ENCODE results near the gene GNG14.

The GNG14 gene

GRCh38 chr19:12656899-12657571 lies 30.8 kb upstream of the GNG14 start:
- H3K9me3 Mint-ChIP-seq: no peaks in the 10 kb centered on the region
- DNase-seq: no peak
- no peaks in the 10 kb centered on the region for H3K27me3 Mint-ChIP-seq
- H3K4me1 Mint-ChIP-seq: peaks cover 13 to 22% of the 10 kb centered on the region in 2 donors
- peaks cover 57 to 66% of the 10 kb centered on the region in 2 donors for H3K36me3 Mint-ChIP-seq
- peak; percentile 51 to 64 for ATAC-seq (replicated peaks)
- no peak overlapping the region for H3K4me3 Mint-ChIP-seq
- H3K27ac Mint-ChIP-seq: no peak overlapping the region

- H3K36me3 Mint-ChIP-seq: peaks cover 53 to 65% of the 10 kb centered on the region in 2 donors
Observed at GRCh38 chr19:12657966-12658365, 29.8 kb upstream of the GNG14 start.

GRCh38 chr19:12660980-12661379 lies 26.8 kb upstream of the GNG14 start:
- DNase-seq (no peak), ATAC-seq (replicated peaks) (no peak)
- no peaks in the 10 kb centered on the region for H3K27me3 Mint-ChIP-seq
- no peak overlapping the region for H3K4me3 Mint-ChIP-seq
- H3K9me3 Mint-ChIP-seq: no peaks in the 10 kb centered on the region
- H3K36me3 Mint-ChIP-seq: peaks cover 60 to 75% of the 10 kb centered on the region in 2 donors
- H3K4me1 Mint-ChIP-seq: peaks cover 19 to 33% of the 10 kb centered on the region in 2 donors
- H3K27ac Mint-ChIP-seq: no peak overlapping the region

More at GRCh38 chr19:12657966-12658365, 29.8 kb upstream of the GNG14 start:
- H3K27ac Mint-ChIP-seq: no peak overlapping the region
- H3K9me3 Mint-ChIP-seq: no peaks in the 10 kb centered on the region
- DNase-seq (no peak), ATAC-seq (replicated peaks) (no peak)
- H3K27me3 Mint-ChIP-seq: no peaks in the 10 kb centered on the region
- peaks cover 13 to 22% of the 10 kb centered on the region in 2 donors for H3K4me1 Mint-ChIP-seq
- H3K4me3 Mint-ChIP-seq: no peak overlapping the region

- Mint-ChIP-seq H3K36me3 (peaks cover 41 to 65% of the 10 kb centered on the region in 2 donors), H3K4me3 (peak overlapping the region; percentile 95 to 98), H3K27me3 (no peaks in the 10 kb centered on the region), H3K27ac (peak overlapping the region; percentile 99), H3K4me1 (peaks cover 40 to 57% of the 10 kb centered on the region in 2 donors), H3K9me3 (no peaks in the 10 kb centered on the region)
- ATAC-seq (replicated peaks) (no peak), DNase-seq (no peak)
Observed at GRCh38 chr19:12664406-12665280, 23.2 kb upstream of the GNG14 start.

GRCh38 chr19:12665281-12665573 lies 22.6 kb upstream of the GNG14 start:
- Mint-ChIP-seq H3K4me3 (peak overlapping the region; percentile 95 to 98), H3K36me3 (peaks cover 35 to 63% of the 10 kb centered on the region in 2 donors), H3K27ac (peak overlapping the region; percentile 99), H3K27me3 (no peaks in the 10 kb centered on the region), H3K4me1 (peaks cover 37 to 57% of the 10 kb centered on the region in 2 donors), H3K9me3 (no peaks in the 10 kb centered on the region)
- DNase-seq (peak; percentile 85), ATAC-seq (replicated peaks) (peak; percentile 78 to 79)

GRCh38 chr19:12665671-12666264 lies 22.0 kb upstream of the GNG14 start:
- Mint-ChIP-seq H3K36me3 (peaks cover 36 to 64% of the 10 kb centered on the region in 2 donors), H3K4me1 (peaks cover 40 to 58% of the 10 kb centered on the region in 2 donors), H3K27ac (peak overlapping the region; percentile 99), H3K27me3 (no peaks in the 10 kb centered on the region), H3K4me3 (peak overlapping the region; percentile 95 to 98), H3K9me3 (no peaks in the 10 kb centered on the region)
- DNase-seq (no peak), ATAC-seq (replicated peaks) (peak; percentile 35 to 44)

GRCh38 chr19:12666265-12667048 lies 21.3 kb upstream of the GNG14 start, which contains the start of the genes MAN2B1 and WDR83:
Gene MAN2B1 (minus strand): TSS chr19:12666742. CDS start chr19:12666701, 41 bp downstream.
Gene WDR83 (plus strand): TSS chr19:12666807. CDS start chr19:12669791, 2,984 bp downstream.
- Mint-ChIP-seq H3K4me1 (peaks cover 41 to 61% of the 10 kb centered on the region in 2 donors), H3K4me3 (peak within 1 kb of the TSS; percentile 95 to 98), H3K27ac (peak within 1 kb of the TSS; percentile 99), H3K27me3 (no peaks in the 10 kb centered on the region), H3K36me3 (peaks cover 31 to 59% of the 10 kb centered on the region in 2 donors), H3K9me3 (no peaks in the 10 kb centered on the region)
- peak; percentile 66 to 70 for ATAC-seq (replicated peaks)
- peak; percentile 79 for DNase-seq

- DNase-seq (no peak), ATAC-seq (replicated peaks) (no peak)
- Mint-ChIP-seq H3K4me1 (peaks cover 48 to 74% of the 10 kb centered on the region in 2 donors), H3K9me3 (no peaks in the 10 kb centered on the region), H3K4me3 (peak overlapping the region; percentile 92 to 98), H3K27ac (peak overlapping the region; percentile 99), H3K27me3 (no peaks in the 10 kb centered on the region), H3K36me3 (peaks cover 40 to 66% of the 10 kb centered on the region in 2 donors)
Observed at GRCh38 chr19:12667731-12668302, 20.0 kb upstream of the GNG14 start.

GRCh38 chr19:12668346-12668745 lies 19.5 kb upstream of the GNG14 start:
- Mint-ChIP-seq H3K27me3 (no peaks in the 10 kb centered on the region), H3K4me3 (peak overlapping the region; percentile 85 to 92), H3K4me1 (peaks cover 48 to 74% of the 10 kb centered on the region in 2 donors), H3K36me3 (peaks cover 37 to 61% of the 10 kb centered on the region in 2 donors), H3K27ac (peak overlapping the region; percentile 100), H3K9me3 (no peaks in the 10 kb centered on the region)
- no peak for DNase-seq
- no peak for ATAC-seq (replicated peaks)

GRCh38 chr19:12668932-12669269 lies 18.9 kb upstream of the GNG14 start:
- no peaks in the 10 kb centered on the region for H3K9me3 Mint-ChIP-seq
- H3K4me3 Mint-ChIP-seq: peak overlapping the region; percentile 85 to 92
- ATAC-seq (replicated peaks) (peak; percentile 6 to 7), DNase-seq (peak; percentile 46)
- H3K36me3 Mint-ChIP-seq: peaks cover 38 to 60% of the 10 kb centered on the region in 2 donors
- peak overlapping the region; percentile 100 for H3K27ac Mint-ChIP-seq
- H3K27me3 Mint-ChIP-seq: no peaks in the 10 kb centered on the region
- peaks cover 48 to 76% of the 10 kb centered on the region in 2 donors for H3K4me1 Mint-ChIP-seq

- Mint-ChIP-seq H3K4me3 (peak overlapping the region; percentile 85 to 92), H3K36me3 (peaks cover 39 to 60% of the 10 kb centered on the region in 2 donors), H3K4me1 (peaks cover 48 to 77% of the 10 kb centered on the region in 2 donors), H3K27me3 (no peaks in the 10 kb centered on the region), H3K9me3 (no peaks in the 10 kb centered on the region), H3K27ac (peak overlapping the region; percentile 100)
- ATAC-seq (replicated peaks): peak; percentile 17 to 23
- peak; percentile 65 for DNase-seq
Observed at GRCh38 chr19:12669270-12670158, 18.3 kb upstream of the GNG14 start.

GRCh38 chr19:12670159-12670928 lies 17.5 kb upstream of the GNG14 start:
- DNase-seq: no peak
- peak overlapping the region; percentile 85 to 92 for H3K4me3 Mint-ChIP-seq
- no peaks in the 10 kb centered on the region for H3K27me3 Mint-ChIP-seq
- peaks cover 37 to 60% of the 10 kb centered on the region in 2 donors for H3K36me3 Mint-ChIP-seq
- peak overlapping the region; percentile 100 for H3K27ac Mint-ChIP-seq
- no peak for ATAC-seq (replicated peaks)
- H3K9me3 Mint-ChIP-seq: no peaks in the 10 kb centered on the region
- peaks cover 43 to 71% of the 10 kb centered on the region in 2 donors for H3K4me1 Mint-ChIP-seq

All from stimulated activated naive B cell treated with anti-CD40 and anti-IgM and Interleukin-4, amounts not matched to agents 10 μg/mL and 1 μg/mL and 100 μg/mL, for 72 hours (primary cell).